H1 (cell line): ENCODE measurements around the gene ANAPC5. TPM values are rescaled to one million over a fixed set of nuclear protein-coding genes. Genes with fewer than 3 reads are reported as not detected.

ENCODE experiments used
- CBX5 ChIP-seq: fragments of 300-800, 300-1000 bp; sonication (generic); IDR thresholded peaks from 2 replicates; pipeline ENCODE4 v1.7.1; 2016; ENCODE audit warnings: antibody characterized with exemption, low read length, low read depth
- EGR1 ChIP-seq: IDR thresholded peaks from 2 replicates; pipeline ENCODE4 v1.6.1; 2011; ENCODE audit warnings: low read depth, low read length, borderline replicate concordance
- EP300 ChIP-seq, 2 experiments: IDR thresholded peaks; 1 replicate in 1 of 2; 2 replicates in 1 of 2; pipeline ENCODE4 v1.6.1; 2011 to 2012; ENCODE audit warnings: low read depth in 2 of 2, low read length in 2 of 2, mild to moderate bottlenecking in 2 of 2, borderline replicate concordance in 1 of 2, inconsistent platforms in 1 of 2, moderate library complexity in 1 of 2
- GTF2F1 ChIP-seq: IDR thresholded peaks from 2 replicates; pipeline ENCODE4 v1.6.1; 2012; ENCODE audit warnings: low read depth, low read length, improper control_type of control experiment, borderline replicate concordance
- HDAC6 ChIP-seq: IDR thresholded peaks from one replicate; pipeline ENCODE4 v1.7.1; 2012; ENCODE audit warnings: low read depth, mild to moderate bottlenecking, inconsistent platforms, low read length, moderate library complexity
- KDM1A ChIP-seq: fragments of 200-600, 300-600 bp; sonication (generic); IDR thresholded peaks from 2 replicates; pipeline ENCODE4 v1.7.1; 2016; ENCODE audit warnings: mild to moderate bottlenecking, low read length, borderline replicate concordance
- NANOG ChIP-seq: IDR thresholded peaks from 2 replicates; pipeline ENCODE4 v1.6.1; 2011; ENCODE audit warnings: low read length, low read depth, mild to moderate bottlenecking, inconsistent platforms; ENCODE audit not compliant: insufficient read depth, poor library complexity, severe bottlenecking
- NRF1 ChIP-seq: IDR thresholded peaks from 2 replicates; pipeline ENCODE4 v1.6.1; 2011; ENCODE audit warnings: mild to moderate bottlenecking, low read depth, low read length, improper control_type of control experiment
- SP1 ChIP-seq: IDR thresholded peaks from 2 replicates; pipeline ENCODE4 v1.6.1; 2011; ENCODE audit warnings: low read depth, low read length
- SUZ12 ChIP-seq: fragments of 200-600 bp; sonication (generic); IDR thresholded peaks from 2 replicates; pipeline ENCODE4 v1.6.1; 2012; ENCODE audit warnings: mild to moderate bottlenecking, inconsistent platforms, low read length, moderate library complexity, mixed read lengths
- YY1 ChIP-seq: IDR thresholded peaks from 2 replicates; pipeline ENCODE4 v1.6.1; 2011; ENCODE audit warnings: low read depth, mild to moderate bottlenecking, low read length
- polyA plus RNA-seq, 7 experiments: library from polyadenylated mRNA; depleted of rRNA in 3 of 7; stranded (reverse) in 5 of 7; unstranded in 2 of 7; fragments of >200 nt in 5 of 7; fragments of 200-250 nt in 2 of 7; gene quantifications; 1 replicate in 5 of 7; 2 replicates in 1 of 7; 4 replicates in 1 of 7; pipeline versions ENCODE4 v1.2.1 to v1.2.3, GENCODE V29; 2011 to 2013; ENCODE audit warnings: missing spikeins in 2 of 7, mixed read lengths in 2 of 7
- total RNA-seq: library from RNA; stranded (reverse); fragmentation: NEBNext Ultra II Directional; extraction: Animal tissue kit (Norgen Biotek cat#: 25700); gene quantifications from 2 replicates; pipeline ENCODE4 v1.2.1, GENCODE V29; 2021

The ANAPC5 gene
- total and polyA plus RNA-seq, 2 of the 8 experiments (the other 6 are each of a cell fraction or from before 2014, with no cell fraction given) = 103 to 127 TPM

- TF ChIP-seq YY1 (no peak), NANOG (no peak), CBX5 (no peak), GTF2F1 (no peak), HDAC6 (no peak), EGR1 (no peak), NRF1 (no peak), SUZ12 (no peak), EP300 (IDR thresholded peaks at IDR 0.05; ENCODE audit: borderline replicate concordance in 1 of 2, low read depth in 2 of 2, low read length in 2 of 2) (no peak), SP1 (no peak), KDM1A (no peak)
- TF ChIP-seq, all 59 proteins: peak for 0
These were observed 88.8 kb downstream of the ANAPC5 start (continued) for GRCh38 chr12:121263206-121263935.
